Measurements from ENCODE around the gene DNAJB2.

Gene DNAJB2

DNA sequence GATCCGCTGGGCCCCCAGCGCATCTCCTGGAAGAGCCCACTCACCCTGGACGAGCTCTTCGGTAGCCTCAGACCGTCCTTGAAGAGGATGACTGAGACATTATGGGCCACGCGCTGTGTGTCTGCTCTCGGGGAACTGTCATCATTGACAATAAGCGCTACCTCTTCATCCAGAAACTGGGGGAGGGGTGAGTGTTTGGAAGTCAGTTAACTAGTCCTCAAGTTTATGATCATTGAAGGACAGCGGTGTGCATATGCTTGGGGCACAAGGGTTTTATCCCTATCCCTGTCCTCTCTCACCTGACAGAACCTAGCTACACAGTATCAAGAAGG lies 33.3 kb upstream of the DNAJB2 start:
- TF ChIP-seq, protein P1, sequence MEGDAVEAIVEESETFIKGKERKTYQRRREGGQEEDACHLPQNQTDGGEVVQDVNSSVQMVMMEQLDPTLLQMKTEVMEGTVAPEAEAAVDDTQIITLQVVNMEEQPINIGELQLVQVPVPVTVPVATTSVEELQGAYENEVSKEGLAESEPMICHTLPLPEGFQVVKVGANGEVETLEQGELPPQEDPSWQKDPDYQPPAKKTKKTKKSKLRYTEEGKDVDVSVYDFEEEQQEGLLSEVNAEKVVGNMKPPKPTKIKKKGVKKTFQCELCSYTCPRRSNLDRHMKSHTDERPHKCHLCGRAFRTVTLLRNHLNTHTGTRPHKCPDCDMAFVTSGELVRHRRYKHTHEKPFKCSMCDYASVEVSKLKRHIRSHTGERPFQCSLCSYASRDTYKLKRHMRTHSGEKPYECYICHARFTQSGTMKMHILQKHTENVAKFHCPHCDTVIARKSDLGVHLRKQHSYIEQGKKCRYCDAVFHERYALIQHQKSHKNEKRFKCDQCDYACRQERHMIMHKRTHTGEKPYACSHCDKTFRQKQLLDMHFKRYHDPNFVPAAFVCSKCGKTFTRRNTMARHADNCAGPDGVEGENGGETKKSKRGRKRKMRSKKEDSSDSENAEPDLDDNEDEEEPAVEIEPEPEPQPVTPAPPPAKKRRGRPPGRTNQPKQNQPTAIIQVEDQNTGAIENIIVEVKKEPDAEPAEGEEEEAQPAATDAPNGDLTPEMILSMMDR (IDR thresholded peaks at IDR 0.05; ENCODE audit: low read depth, low read length), result no peak
- H3K4me3 ChIP-seq (ENCODE audit: low read depth, low read length), result peak overlapping the region; percentile 68

DNA sequence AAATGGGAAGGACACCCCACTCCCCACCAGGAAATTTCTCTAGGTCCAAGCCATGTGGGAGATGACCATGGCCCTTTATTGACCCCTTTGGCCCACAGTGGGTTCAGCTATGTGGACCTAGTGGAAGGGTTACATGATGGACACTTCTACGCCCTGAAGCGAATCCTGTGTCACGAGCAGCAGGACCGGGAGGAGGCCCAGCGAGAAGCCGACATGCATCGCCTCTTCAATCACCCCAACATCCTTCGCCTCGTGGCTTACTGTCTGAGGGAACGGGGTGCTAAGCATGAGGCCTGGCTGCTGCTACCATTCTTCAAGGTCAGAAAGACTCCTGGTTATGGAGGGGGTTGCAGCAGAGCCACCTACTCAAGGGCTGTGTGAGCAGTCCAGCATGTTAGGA lies 32.6 kb upstream of the DNAJB2 start:
- TF ChIP-seq, protein P1 (IDR thresholded peaks at IDR 0.05; ENCODE audit: low read depth, low read length), result no peak
- no peak overlapping the region for H3K4me3 ChIP-seq (ENCODE audit: low read depth, low read length)

DNA sequence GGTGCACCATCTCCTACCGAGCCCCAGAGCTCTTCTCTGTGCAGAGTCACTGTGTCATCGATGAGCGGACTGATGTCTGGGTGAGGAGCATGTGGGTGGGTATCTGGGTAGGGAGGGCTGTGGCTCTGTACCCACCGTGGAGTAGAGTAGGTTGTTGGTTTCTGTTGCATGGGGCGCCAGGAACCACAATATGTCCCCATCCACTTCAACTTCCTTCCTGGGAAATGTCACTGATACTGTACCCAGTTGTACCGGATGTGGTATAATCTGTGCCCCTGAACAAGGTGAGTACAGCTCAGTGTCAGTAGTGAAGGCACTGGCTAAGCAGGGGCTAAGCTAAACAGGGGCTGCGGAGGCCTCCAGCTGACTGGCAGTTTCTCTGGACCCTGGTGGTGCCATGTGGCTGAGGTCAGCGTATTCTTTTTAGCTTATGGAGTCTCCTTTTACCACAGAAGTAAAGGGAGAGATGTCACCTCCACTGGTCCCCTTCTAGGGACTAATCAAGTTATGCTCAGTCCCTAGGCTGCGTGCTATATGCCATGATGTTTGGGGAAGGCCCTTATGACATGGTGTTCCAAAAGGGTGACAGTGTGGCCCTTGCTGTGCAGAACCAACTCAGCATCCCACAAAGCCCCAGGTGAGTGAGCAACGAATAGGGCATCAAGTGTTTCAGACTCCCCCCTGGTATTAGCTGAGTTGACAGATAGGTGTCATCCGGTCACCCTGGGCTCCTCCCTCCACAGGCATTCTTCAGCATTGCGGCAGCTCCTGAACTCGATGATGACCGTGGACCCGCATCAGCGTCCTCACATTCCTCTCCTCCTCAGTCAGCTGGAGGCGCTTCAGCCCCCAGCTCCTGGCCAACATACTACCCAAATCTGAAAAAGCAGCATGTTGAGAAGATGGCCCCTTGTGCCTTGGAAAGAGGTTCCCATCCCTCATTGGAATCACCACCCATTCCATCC lies 31.2 kb upstream of the DNAJB2 start:
- TF ChIP-seq, protein P1 (IDR thresholded peaks at IDR 0.05; ENCODE audit: low read depth, low read length), result no peak

GRCh38 chr2:219248845-219249202 lies 30.3 kb upstream of the DNAJB2 start:
- no peak overlapping the region for H3K4me3 ChIP-seq (ENCODE audit: low read depth, low read length)
- TF ChIP-seq, protein P1 (IDR thresholded peaks at IDR 0.05; ENCODE audit: low read depth, low read length), result no peak

More for the DNA sequence above, 31.2 kb upstream of the DNAJB2 start:
- no peak overlapping the region for H3K4me3 ChIP-seq (ENCODE audit: low read depth, low read length)

DNA sequence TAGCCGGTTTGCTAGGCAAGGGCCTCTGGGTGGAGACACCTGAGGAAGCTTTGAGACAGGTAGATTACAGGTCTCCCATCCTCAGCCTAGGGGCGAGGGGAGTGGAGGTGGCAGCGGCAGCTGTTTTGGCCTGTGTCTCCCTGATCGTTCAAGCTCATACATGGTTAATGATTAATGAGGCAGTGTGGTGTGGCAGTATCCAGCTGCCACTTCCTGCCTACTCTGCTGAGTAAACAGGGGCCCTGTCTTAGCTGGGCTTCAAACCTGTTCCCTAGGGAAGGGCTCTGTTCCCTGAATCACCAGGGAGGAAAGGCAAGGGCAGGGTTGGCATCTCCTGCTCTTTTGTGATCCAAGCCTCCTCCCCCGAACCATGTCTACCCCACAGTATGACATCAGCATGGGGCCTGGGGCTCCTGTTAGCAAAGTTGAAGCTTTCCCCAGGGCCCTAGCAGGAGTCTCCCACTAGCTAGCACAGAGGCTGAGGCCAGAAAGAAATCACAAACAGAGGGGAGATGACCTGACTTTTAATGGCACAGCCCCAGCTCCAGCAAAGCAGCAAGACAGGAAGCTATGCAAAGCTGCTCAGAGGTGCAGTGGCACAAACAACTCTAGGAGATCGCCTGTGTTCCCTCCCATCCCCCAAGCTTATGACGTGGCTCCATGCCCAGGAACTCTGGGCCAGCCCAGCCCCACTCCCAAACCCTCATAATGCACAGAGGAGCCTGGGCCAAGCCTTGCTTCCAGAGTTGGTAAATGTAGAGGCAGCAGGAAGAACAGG lies 29.8 kb upstream of the DNAJB2 start:
- H3K4me3 ChIP-seq (ENCODE audit: low read depth, low read length), result no peak overlapping the region

DNA sequence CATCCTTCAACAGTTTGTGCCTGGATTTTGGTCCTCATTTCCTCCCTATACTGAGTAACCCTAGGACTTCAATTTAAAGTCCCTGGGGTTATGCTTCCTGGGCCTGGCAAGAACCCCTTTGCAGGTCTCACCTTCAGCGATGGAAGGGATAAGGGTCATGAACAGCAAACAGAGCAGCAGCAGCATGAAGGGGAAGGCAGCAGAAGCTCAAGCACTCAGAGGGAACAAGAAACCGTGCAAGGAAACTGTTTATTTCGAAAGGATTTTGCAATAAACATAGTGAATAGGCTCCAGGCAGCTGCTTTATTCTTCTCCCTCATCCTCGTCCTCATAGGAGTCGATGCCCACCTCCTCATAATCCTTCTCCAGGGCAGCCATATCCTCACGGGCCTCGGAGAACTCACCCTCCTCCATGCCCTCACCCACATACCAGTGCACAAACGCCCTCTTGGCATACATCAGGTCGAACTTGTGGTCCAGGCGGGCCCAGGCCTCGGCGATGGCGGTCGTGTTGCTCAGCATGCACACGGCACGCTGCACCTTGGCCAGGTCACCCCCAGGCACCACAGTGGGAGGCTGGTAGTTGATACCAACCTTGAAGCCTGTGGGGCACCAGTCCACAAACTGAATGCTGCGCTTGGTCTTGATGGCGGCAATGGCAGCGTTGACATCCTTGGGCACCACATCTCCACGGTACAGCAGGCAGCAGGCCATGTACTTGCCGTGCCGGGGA lies 29.0 kb upstream of the DNAJB2 start:
- H3K4me3 ChIP-seq (ENCODE audit: low read depth, low read length), result no peak overlapping the region
- TF ChIP-seq, protein P1 (IDR thresholded peaks at IDR 0.05; ENCODE audit: low read depth, low read length), result no peak

More for the DNA sequence above, 29.8 kb upstream of the DNAJB2 start:
- TF ChIP-seq, protein P1 (IDR thresholded peaks at IDR 0.05; ENCODE audit: low read depth, low read length), result no peak

Measured in WI38 (cell line).